CD4-positive, alpha-beta T cell treated with Interleukin-2 at 100 ng/mL for 4 hours (primary cell): ENCODE results near the gene TSTD2.
A peak's percentile ranks its signal among the peaks of the same experiment; 100 is the strongest.

ENCODE experiments used
- DNase-seq: peaks from one replicate; pipeline ENCODE4 v3.0.0-alpha.2; 2020; ENCODE audit warnings: low spot score

Gene TSTD2

GRCh38 chr9:97632985-97633858 lies at the start of gene TSTD2, which contains the start of gene NCBP1:
Gene TSTD2, minus strand, starts transcription at chr9:97633368. Its CDS starts 5,806 bp downstream, at chr9:97627562.
Gene NCBP1, plus strand, starts transcription at chr9:97633821. Its CDS starts 61 bp downstream, at chr9:97633882.
- DNase-seq, result peak; percentile 97

- DNase-seq, result no peak
Observed at GRCh38 chr9:97682242-97682641, 49.1 kb upstream of the TSTD2 start.

GRCh38 chr9:97675655-97676054 lies 42.5 kb upstream of the TSTD2 start:
- no peak for DNase-seq

GRCh38 chr9:97673922-97674321 lies 40.8 kb upstream of the TSTD2 start:
- DNase-seq, result no peak

GRCh38 chr9:97672403-97672802 lies 39.2 kb upstream of the TSTD2 start:
- no peak for DNase-seq

GRCh38 chr9:97670586-97670985 lies 37.4 kb upstream of the TSTD2 start:
- no peak for DNase-seq

- DNase-seq, result no peak
Observed at GRCh38 chr9:97668485-97668884, 35.3 kb upstream of the TSTD2 start.

- no peak for DNase-seq
Observed at GRCh38 chr9:97666907-97667686, 33.9 kb upstream of the TSTD2 start.

GRCh38 chr9:97665742-97666141 lies 32.6 kb upstream of the TSTD2 start:
- DNase-seq, result no peak

- DNase-seq, result no peak
Observed at GRCh38 chr9:97660847-97661246, 27.7 kb upstream of the TSTD2 start.

- DNase-seq, result no peak
Observed at GRCh38 chr9:97660340-97660739, 27.2 kb upstream of the TSTD2 start.

GRCh38 chr9:97659771-97660170 lies 26.6 kb upstream of the TSTD2 start:
- no peak for DNase-seq

- DNase-seq, result no peak
Observed at GRCh38 chr9:97658707-97659106, 25.5 kb upstream of the TSTD2 start.

- no peak for DNase-seq
Observed at GRCh38 chr9:97651646-97652045, 18.5 kb upstream of the TSTD2 start.

GRCh38 chr9:97647996-97648395 lies 14.8 kb upstream of the TSTD2 start:
- no peak for DNase-seq

- no peak for DNase-seq
Observed at GRCh38 chr9:97645720-97646119, 12.6 kb upstream of the TSTD2 start.

GRCh38 chr9:97640325-97640724 lies 7.2 kb upstream of the TSTD2 start:
- no peak for DNase-seq

GRCh38 chr9:97638666-97639065 lies 5.5 kb upstream of the TSTD2 start:
- no peak for DNase-seq

- no peak for DNase-seq
Observed at GRCh38 chr9:97636903-97637302, 3.7 kb upstream of the TSTD2 start.

GRCh38 chr9:97635026-97635425 lies 1.9 kb upstream of the TSTD2 start:
- DNase-seq, result no peak

- DNase-seq, result peak; percentile 8
Observed at GRCh38 chr9:97633859-97634490, 807 bp upstream of the TSTD2 start.

- DNase-seq, result no peak
Observed at GRCh38 chr9:97632248-97632984, 752 bp downstream of the TSTD2 start.
